OCI-LY3 (cell line): ENCODE results near the gene CHD5.

Experiments used
- CTCF ChIP-seq: fragments of 200-600, 300-600 bp; sonication (generic); IDR thresholded peaks from 2 replicates; pipeline ENCODE4 v1.5.1; 2014; ENCODE audit warnings: antibody characterized with exemption, low read length, low read depth
- EZH2phosphoT487 ChIP-seq: fragments of 200-600 bp; shearing (Covaris generic); IDR thresholded peaks from 2 replicates; pipeline ENCODE4 v1.6.1; 2018; ENCODE audit warnings: antibody characterized with exemption, mixed run types, low read depth

GRCh38 chr1:6121651-6122370 is 58.3 kb downstream of the CHD5 start:
- TF ChIP-seq CTCF (no peak), EZH2phosphoT487 (no peak)
